EL (cell line): ENCODE measurements around the gene SS18L1.

Source experiments
- DNase-seq: peaks from one replicate; pipeline ENCODE4 v3.0.0-alpha.2; 2016

SS18L1 gene

DNA sequence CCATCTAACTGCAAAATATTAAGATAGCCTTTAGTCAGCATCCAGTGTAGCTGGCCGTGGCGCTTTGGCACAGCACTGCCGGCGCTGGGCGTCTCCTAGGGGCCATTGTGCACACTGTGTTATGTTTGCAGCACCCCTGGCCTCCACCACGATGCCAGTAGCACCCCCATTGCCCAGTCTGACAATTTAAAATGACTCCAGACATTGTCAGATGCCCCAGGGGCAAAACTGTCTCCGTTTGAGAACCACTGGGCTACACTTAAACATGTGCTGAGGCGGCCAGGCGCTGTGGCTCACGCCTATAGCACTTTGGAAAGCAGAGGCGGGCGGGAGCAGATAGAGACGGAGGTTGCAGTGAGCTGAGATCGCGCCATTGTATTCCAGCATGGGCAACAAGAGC lies 33.3 kb downstream of the SS18L1 start:
- DNase-seq: no peak

DNA sequence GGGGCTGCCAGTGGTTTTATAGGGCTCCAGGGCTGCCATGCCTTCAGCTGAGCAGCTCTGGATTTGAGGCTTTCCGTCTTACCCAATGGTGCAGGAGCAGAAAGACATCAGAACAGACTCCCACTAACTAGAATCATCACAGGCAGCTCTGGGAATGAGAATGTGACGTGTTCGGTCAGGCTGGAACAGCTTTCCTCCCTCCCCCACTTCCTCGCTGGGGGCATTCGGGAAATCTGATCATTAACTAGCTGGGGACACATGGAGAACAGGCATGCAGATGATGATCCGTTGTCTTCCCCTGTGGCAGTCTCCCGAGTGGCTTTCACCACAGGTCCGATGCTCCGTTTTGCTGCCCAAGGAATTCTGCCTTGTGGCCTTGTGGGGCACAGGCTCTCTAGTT lies 33.7 kb downstream of the SS18L1 start:
- no peak for DNase-seq

DNA sequence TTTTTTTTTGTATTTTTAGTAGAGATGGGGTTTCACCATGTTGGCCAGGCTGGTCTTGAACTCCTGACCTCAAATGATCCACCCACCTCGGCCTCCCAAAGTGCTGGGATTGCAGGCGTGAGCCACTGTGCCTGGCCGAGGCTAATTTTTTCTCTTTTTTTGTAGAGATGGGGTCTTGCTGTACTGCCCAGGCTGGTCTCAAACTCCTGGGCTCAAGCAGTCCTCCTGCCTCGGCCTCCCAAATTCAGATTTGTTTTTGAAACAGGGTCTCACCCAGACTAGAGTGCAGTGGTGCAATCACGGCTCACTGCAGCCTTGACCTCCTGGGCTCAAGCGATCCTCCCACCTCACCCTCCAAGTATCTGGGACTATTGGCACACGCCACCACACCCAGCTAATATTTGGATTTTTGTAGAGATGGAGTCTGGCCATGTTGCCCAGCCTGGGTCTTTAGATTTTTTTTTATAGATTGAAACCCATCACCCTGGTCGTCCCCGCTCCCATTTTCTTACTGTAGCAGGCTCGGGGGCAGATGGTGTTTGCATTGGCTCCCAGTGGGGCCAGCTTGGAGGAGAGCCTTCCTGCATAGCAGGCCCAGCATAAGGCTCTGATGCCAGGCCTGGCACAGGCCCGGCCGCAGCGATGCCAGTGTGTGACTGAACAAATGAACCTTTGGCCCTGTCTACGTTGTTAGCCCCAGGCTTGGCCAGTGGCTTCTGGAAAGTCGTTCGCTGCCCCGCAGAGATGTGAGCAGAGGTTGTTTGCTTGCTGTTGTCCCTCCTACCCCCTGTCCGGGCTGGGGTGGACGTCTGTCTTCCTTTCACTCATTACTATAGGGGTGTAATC lies 35.0 kb downstream of the SS18L1 start:
- DNase-seq: no peak

DNA sequence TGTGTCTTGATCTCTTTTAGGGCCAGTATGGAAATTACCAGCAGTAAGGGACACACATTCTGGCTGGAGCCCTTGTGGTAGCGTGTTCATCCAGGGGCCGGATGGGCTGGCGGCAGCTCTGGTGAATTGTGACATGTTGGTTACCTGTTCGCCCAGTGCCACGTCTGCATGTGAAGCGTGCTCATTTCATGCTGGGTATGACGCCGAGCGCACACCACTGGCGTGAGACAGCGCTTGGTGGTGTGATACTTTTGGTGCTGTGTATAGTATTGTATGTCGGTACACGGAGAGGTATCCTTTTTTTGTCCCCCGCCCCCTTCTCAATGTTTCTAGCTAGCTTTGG lies 35.6 kb downstream of the SS18L1 start:
- no peak for DNase-seq

DNA sequence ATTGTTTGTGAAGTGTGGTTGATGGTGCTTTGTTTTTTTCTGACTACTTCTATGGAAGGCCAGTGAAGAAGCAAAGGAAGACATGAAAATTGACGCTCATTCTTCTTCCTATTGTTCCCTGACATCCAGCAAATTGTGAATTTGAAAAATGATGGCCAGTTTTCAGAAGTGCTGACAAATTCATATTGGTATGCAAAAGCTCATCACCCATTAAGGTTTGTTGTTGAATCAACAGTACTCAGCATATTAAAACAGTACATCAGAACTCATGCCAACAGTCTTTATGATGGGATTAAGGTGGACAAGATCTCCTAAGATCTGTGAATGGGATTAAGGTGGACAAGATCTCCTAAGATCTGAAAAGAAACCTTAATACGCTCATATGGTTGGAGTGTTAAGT lies 38.2 kb downstream of the SS18L1 start:
- no peak for DNase-seq

DNA sequence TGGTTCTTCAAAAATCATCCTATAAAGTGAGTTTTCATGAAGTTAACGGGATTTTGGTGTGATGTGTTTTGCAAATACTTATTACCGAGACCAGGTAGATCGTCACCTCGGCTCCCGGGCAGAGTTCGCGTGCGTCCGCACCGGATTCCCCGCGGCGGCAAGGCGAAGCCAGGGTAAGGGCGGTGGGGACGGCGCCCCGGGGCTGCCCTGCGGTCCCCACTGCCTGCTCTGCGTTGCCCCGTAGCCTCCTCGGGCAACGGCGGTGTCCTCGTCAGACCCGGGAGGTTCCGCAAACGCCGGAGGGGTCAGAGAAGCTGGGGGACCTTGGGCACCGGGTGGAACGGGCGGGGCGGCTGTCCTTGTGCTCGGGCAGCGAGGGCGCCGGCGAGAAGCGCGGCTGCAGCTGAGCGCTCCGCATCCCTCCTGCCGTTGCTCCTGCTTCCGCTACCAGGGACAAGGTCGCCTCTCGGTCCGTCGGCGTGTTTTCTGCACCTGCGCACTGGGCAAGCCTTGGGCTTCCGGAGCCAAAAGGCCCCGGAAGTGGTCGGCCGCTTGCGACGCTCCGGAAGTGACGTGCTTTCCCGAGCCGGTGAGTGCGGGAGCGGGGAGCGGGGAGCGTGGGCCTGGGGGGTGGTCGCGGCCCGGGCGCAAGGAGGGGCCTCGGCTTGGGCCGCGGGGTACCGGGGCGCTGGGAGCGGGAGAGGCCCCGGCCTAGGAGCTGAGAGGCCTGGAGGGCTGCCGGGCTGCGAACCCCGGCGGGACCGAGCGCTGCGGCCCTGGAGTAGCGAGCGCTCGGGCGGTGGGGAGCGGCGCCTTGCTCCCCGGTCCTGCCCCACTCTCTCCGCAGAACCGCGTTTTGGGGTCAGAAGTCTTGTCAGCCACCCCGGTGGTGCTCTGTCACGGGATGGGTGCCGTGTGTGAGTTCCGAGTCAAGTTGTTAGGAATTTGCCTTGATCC lies 39.2 kb downstream of the SS18L1 start, which contains the start of gene MTG2:
MTG2 (plus strand) TSS at position 560 of the 957 bp plus-strand sequence. CDS start 10,393 bp downstream, outside the sequence.
- peak; percentile 96 for DNase-seq

DNA sequence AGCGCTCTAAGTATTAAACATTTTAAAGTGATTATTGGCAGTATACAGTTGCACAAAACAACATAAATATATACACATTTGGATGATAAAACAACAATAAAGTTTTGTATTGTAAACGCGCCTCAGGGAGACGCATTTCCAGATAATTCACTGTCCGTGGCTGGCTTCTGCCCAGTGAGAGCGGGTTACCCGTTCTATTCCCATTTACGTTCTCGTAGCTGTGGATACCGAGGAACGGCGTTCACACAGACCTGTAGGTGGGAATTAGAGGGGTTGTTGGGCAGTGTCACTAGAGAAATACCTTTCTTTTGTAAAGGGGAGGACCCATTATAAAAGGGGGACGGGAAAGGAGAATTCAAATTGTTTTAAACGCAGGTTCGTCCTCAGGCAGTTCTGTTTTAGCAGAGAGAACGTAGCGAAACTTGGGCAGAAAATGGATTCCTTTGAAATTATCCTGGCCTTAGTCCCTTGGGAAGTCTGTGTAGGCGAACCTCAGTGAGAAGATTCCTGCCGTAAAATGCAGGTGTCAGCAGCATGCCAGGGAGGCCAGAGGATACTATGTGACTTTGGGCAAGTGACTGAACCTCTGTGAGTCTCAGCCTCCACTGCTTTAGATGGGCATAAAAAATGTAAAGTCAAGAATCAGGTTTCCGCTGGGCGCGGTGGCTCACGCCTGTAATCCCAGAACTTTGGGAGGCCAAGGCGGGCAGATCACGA lies 40.0 kb downstream of the SS18L1 start:
- DNase-seq: no peak

DNA sequence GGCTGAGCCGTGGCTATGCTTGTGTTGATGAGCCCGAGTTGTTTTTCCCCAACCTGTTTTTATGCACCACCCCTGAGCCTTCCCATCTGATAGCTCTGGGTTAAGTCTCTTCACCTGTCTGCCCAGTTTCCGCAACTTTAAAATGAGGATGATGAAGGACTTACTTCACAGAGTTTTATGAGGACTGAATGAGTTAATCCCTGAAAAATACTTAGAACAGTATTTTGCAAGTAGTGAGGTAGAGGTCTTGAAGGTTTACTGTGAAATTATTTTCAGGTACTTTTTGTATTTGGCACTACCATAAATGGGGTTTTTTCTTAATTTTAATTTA lies 42.5 kb downstream of the SS18L1 start:
- DNase-seq: no peak

DNA sequence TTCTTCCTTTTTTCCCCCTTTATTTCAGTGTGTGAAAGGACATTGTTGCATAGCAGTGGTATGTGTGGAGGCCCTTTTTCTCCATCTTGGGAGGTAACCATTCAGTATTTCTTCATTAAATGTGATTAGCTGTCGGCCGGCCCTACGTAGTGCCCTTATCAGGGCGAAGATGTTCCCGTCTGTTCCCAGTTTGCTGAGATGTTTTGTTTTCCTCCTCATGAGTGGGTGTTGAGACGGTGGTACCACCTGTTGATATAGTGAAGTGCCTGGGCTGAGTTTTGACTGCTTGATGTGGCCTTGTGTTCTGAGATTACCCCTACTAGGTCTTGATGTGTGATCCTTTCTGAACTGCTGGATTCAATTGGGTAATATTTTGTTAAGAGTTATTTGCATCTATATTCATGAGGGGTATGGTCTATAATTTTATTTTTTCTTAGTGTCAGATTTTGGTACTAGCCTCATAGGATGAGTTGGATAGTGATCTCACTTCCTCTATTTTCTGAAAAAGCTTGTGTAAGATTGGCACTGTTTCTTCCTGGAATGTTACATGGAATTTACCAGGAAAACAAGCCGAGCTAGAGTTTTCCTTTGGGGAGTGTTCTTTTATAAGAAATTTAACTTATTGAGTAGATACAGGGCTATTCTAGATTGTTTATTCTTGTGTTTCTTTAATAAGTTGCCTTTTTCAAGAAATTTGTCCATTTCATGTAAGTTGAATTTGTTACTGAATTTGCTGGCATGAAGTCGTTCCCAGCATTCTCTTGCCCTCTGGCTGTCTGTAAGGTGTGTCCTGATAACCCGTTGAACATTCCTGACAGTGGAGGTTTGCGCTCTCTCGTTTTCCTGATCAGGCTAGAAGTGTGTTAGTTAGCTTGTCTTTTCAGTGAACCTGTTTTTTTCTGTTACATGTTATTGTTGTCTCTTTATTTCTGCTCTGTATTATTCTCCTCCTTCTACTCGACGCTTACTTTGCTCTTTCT lies 43.6 kb downstream of the SS18L1 start:
- peak; percentile 38 for DNase-seq

DNA sequence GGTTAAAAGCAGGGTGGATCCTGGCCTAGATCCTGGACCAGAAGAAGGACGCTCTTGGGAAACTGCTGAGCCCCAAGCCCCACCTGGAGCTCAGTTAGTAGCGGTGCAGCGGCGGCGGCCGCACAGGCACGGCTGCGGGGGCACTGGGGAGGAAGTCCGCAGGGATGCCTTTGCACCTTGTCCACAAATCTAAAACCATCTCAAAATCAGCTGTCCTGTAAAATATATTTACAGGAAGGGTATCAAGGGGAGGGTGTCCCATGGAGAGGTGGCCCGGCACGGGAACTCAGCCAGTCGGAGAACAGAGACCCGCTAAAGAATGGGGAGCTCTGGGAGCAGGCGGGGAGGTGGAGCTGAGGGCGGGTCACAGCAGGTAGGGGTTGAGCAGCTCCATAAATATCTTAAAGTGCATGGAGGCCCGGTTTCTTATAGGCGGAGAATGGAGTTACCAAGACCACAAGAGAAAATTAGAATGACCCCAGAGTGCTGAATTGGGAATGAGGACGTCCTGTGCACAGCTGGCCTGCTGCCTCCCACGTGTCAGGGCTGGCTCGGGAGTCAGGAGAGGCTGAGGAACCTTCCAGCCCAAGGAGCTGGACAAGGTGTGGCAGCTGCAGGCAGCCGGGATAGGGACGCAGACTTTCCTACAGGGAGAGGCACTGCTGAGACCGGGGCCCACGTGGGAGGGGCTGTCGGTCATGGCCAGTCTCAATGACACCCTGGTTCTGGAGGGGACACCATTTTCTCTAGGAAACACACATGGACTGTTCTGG lies 47.3 kb downstream of the SS18L1 start:
- DNase-seq: no peak

DNA sequence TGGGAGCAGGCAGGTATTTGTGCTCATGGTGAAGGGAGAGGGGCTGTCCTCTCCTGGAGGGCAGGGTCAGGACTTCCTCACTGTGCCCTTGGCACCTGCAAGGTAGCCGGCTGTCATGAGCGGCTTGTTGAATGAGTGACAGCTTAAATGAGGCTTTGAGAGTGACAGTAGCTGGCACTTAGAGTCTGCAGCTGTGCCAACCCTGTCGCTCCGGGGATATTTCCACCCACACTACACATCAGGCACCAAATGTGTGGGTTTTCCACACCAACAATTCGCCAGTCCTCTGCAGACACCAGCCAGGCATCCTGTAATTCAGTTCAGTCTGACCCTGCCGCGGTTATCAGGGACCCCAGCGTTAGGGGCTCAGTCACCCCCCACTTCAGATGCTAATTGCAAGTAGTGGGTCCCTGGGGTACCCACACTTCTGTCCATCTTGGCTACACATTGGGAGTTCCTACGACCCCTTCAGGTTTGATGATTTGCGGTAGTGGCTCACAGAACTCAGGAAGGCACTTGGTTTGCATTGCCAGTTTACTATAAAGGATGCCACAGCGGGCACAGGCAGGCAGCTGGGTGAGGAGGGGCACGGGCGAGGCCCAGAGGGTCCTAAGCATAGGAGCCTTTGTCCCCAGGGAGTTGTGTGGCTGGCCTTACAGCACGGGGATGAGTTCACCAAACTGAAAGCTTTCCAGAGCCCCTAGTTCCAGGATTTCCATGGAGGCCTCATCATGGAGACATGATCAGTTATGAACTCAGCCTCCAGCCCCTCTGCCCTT lies 48.4 kb downstream of the SS18L1 start:
- no peak for DNase-seq

DNA sequence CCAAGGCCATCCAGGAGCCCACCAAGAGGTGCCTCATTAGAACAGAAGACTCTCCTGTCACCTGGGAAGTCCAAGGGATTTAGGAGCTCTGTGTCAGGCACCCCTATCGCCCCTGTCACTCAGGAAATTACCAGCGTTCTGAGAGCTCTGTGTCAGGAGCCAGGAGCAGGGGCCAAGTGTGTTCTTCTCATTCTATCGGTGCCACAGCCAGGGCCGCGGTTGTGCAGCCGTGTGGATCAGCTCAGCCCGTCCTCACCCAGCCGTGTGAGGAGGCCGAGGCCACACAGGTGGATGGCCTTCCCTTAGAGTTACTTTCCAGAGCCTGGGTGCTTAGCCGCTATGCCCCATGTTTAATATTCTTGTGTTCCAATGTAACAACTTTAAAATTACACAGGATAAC lies 49.1 kb downstream of the SS18L1 start:
- no peak for DNase-seq

DNA sequence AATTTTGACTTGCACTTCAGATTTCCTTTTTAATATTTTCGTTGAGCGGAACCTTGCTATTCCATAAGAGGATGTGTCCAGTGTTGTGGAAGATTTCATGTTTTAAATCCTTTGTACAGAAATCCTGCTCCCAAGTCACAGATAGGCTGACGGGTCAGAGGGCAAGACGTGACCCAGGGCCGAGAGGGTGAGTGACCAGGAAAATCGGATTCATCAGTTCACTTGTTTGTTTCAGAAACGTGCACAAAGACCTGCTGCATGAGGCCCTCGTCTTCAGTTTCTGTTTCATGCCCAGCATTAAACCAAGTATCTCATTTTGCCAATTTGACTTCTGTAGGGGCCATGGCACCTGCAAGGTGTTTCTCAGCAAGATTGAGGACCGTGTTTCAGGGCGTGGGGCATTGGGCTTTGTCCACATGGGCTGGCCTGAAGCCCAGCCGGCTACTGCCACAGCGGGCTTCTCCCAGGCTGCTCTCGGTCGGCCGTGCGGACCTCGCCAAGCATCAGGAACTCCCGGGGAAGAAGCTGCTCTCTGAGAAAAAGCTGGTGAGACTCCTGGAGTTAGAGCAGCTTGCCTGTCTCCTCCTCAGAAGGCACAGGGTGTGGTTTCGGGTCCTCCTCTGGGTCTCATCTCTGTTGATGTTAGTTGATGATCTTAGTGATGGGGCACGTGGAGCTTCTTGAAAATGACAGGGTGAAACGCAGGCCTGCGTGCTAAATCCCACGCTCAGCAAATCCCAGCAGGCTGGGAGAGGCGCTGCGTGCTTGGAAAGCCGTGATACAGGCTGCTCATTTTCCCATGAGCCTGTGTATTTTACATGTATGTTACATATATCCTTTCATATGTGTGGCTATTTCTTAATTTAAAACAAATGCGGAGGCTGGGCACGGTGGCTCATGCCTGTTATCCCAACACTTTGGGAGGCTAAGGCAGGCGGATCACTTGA lies 49.8 kb downstream of the SS18L1 start:
- DNase-seq: no peak

DNA sequence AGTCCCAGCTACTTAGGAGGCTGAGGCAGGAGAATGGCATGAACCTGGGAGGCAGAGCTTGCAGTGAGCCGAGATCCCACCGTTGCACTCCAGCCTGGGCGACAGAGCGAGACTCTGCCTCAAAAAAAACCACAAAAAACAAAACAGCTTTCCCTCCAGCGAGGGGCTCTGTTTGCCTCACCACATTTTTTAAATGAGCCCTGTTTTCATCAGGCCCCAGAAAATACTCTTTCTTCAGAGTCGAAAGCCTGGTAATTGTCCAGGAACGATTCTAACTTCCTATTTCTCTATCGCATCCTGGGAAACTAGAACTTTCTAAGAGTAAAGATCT lies 51.5 kb downstream of the SS18L1 start:
- DNase-seq: no peak

DNA sequence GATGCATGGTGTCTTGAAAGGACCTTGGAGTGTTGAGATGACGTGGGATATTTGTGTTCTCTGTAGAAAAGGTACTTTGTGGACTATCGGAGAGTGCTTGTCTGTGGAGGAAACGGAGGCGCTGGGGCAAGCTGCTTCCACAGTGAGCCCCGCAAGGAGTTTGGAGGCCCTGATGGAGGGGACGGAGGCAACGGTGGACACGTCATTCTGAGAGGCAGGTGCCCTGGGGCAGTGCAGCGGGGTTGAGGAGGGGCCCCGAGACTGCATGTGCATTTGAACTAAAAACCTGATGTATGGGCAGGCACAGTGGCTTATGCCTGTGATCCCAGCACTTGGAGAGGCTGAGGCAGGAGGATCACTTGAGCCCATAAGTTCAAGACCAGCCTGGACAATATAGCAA lies 52.2 kb downstream of the SS18L1 start:
- DNase-seq: no peak

DNA sequence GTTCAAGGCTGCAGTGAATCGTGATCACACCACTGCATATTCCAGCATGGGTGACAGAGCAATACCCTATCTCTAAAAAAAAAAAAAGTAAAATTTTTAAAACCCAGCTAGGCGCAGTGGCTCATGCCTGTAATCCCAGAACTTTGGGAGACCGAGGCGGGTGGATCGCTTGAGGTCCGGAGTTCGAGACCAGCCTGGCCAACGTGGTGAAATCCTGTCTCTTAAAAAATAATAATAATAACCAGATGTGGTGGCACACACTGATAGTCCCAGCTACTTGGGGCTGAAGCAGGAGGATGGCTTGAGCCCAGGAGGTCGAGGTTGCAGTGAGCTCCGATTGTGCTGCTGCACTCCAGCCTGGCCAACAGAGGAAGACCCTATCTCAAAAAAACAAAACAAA lies 52.7 kb downstream of the SS18L1 start:
- no peak for DNase-seq

DNA sequence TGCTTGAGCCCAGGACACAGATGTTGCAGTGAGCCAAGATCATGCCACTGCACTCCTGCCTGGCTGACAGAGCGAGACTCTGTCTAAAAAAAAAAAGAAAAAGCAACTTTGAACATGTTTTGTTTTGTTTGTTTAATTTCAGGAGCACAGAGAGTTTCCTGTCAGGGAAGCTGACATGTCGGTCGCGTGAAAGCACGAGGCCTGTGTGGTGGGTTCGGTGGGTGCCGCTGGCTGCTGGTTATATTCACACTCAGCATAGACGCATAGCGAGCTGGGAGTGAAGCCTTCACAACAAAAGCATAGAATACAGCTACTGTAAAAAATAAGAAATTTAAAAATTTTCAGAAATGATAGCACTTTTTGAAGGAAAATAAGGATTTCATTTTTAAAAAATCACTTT lies 53.7 kb downstream of the SS18L1 start:
- DNase-seq: no peak

DNA sequence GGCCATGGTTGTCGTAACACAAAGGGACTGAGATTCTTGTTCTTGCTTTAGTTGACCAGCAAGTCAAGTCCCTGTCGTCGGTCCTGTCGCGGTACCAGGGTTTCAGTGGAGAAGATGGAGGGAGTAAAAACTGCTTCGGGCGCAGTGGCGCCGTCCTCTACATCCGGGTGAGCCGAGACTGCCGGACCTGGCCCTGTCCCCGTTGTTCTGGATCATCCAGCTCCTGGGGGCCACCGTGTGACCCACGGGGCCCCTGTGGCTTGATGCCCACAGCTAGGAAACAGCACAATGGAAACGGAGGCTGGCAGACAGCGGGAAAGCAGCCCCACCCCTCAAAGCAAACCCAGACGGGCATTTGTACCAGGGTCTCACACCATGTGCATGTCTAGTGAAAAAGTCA lies 54.2 kb downstream of the SS18L1 start:
- DNase-seq: no peak

DNA sequence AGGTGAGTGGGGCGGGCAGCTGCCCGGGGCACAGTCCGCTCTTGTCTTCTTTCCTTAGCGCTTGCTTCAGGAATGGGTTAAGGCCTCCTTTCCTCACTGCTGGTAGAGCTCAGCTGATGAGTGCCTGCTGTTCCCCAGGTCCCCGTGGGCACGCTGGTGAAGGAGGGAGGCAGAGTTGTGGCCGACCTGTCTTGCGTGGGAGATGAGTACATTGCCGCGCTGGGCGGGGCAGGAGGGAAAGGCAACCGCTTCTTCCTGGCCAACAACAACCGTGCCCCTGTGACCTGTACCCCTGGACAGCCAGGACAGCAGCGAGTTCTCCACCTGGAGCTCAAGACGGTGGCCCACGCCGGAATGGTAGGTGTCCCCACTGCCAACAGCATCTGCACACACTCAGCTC lies 54.9 kb downstream of the SS18L1 start:
- DNase-seq: no peak

DNA sequence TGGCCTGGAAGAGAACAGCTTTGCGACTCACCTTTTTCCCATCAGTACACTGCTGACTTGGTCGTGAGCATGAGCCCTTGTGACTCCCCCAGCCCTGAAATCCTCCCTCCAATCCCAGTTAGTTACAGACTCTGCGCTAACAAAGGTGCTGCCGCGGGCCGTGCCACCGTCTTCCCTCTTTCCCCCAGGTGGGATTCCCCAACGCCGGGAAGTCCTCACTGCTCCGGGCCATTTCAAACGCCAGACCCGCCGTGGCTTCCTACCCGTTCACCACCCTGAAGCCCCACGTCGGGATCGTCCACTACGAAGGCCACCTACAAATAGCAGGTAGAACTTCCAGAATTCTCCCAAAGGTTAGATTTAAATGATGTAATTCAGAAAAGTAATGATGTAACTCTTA lies 55.4 kb downstream of the SS18L1 start:
- no peak for DNase-seq
